Measurements from ENCODE around the gene NRGN.

NRGN gene

DNA sequence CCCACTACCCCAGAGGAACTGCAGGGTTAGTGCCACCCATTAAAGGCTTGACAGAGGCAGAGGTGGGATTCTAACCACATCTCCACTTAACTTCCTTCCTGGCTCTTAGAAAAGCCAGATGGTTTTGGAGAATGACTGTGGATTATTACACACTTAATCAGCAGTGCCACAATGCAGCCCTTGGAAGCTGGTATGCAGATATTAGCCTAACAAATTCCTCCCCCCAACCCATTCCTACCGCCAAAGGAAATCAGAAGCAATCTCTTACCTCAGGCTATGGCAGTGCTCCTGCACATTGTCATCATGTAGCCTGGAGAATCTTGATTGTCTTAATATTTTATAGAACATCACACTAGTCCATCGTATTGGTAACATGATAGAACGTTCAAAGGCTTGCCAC, 23.2 kb upstream of the NRGN start:
- CTCF ChIA-PET: no interaction called here
- TF ChIP-seq FOXK2 (IDR thresholded peaks at IDR 0.05): no peak
- no peak for TF ChIP-seq SP1 (IDR thresholded peaks at IDR 0.05)
- TF ChIP-seq FOXA1 (IDR thresholded peaks at IDR 0.05): no peak
- no peak for TF ChIP-seq TARDBP (IDR thresholded peaks at IDR 0.05)
- TF ChIP-seq LEF1 (IDR thresholded peaks at IDR 0.05; ENCODE audit: borderline replicate concordance): no peak
- no peak for TF ChIP-seq PKNOX1 (IDR thresholded peaks at IDR 0.05)
- no peak for TF ChIP-seq ELF4 (IDR thresholded peaks at IDR 0.05)
- no peak for TF ChIP-seq FOXM1 (IDR thresholded peaks at IDR 0.05; ENCODE audit: borderline replicate concordance)
- no peak for TF ChIP-seq ARNT (IDR thresholded peaks at IDR 0.05)
- no peak for TF ChIP-seq BHLHE40 (IDR thresholded peaks at IDR 0.05; ENCODE audit: borderline replicate concordance)
- no peak for TF ChIP-seq HDGF (IDR thresholded peaks at IDR 0.05; ENCODE audit: borderline replicate concordance)
- no peak for TF ChIP-seq CTBP1 (IDR thresholded peaks at IDR 0.05; ENCODE audit: borderline replicate concordance)
- TF ChIP-seq L3MBTL2 (conservative IDR thresholded peaks at IDR 0.05): no peak
- no peak for TF ChIP-seq SUZ12 (IDR thresholded peaks at IDR 0.05)
- TF ChIP-seq NFRKB (IDR thresholded peaks at IDR 0.05): no peak
- TF ChIP-seq ZNF384 (IDR thresholded peaks at IDR 0.05): no peak
- POLR2A ChIA-PET: interaction anchor here (0.9 to 1.8 kb wide), 2 partner anchors 23 to 27 kb away, joined by 3 to 7 read pairs; partner anchors contain the start of gene NRGN
- DNase-seq (ENCODE audit: extremely low spot score): no peak

GRCh38 chr11:124717421-124717785, 22.3 kb upstream of the NRGN start:
- CTCF ChIA-PET: interaction anchor here (1.0 kb wide), 1 partner anchor 29 kb away, joined by 3 read pairs; no protein-coding TSS in a partner anchor
- TF ChIP-seq HDGF (IDR thresholded peaks at IDR 0.05; ENCODE audit: borderline replicate concordance): no peak
- no peak for TF ChIP-seq BHLHE40 (IDR thresholded peaks at IDR 0.05; ENCODE audit: borderline replicate concordance)
- no peak for TF ChIP-seq FOXM1 (IDR thresholded peaks at IDR 0.05; ENCODE audit: borderline replicate concordance)
- TF ChIP-seq CTBP1 (IDR thresholded peaks at IDR 0.05; ENCODE audit: borderline replicate concordance): no peak
- TF ChIP-seq TARDBP (IDR thresholded peaks at IDR 0.05): no peak
- TF ChIP-seq PKNOX1 (IDR thresholded peaks at IDR 0.05): no peak
- TF ChIP-seq LEF1 (IDR thresholded peaks at IDR 0.05; ENCODE audit: borderline replicate concordance): no peak
- DNase-seq (ENCODE audit: extremely low spot score): no peak
- POLR2A ChIA-PET: interaction anchor here (0.9 to 1.8 kb wide), 2 partner anchors 23 to 26 kb away, joined by 3 to 7 read pairs; partner anchors contain the start of gene NRGN

GRCh38 chr11:124717786-124718651, 21.7 kb upstream of the NRGN start:
- ChIA-PET POLR2A (interaction anchor here (0.9 to 1.8 kb wide), 2 partner anchors 22 to 25 kb away, joined by 3 to 7 read pairs; partner anchors contain the start of gene NRGN), CTCF (interaction anchor here (1.0 kb wide), 1 partner anchor 29 kb away, joined by 3 read pairs; no protein-coding TSS in a partner anchor)
- DNase-seq (ENCODE audit: extremely low spot score): peak; percentile 64
- TF ChIP-seq FOXK2 (IDR thresholded peaks at IDR 0.05) (no peak), L3MBTL2 (conservative IDR thresholded peaks at IDR 0.05) (0 out of 2 replicates have a peak, but pooled peaks have one; percentile 27), LEF1 (IDR thresholded peaks at IDR 0.05; ENCODE audit: borderline replicate concordance) (no peak), FOXM1 (IDR thresholded peaks at IDR 0.05; ENCODE audit: borderline replicate concordance) (no peak)

GRCh38 chr11:124718801-124719200, 20.9 kb upstream of the NRGN start:
- ChIA-PET CTCF (interaction anchor here (0.6 kb wide), 1 partner anchor 57 kb away, joined by 3 read pairs; no protein-coding TSS in a partner anchor), POLR2A (interaction anchor here (1.8 kb wide), 1 partner anchor 21 kb away, joined by 7 read pairs; the partner anchor contains the start of gene NRGN)
- DNase-seq (ENCODE audit: extremely low spot score): no peak
- TF ChIP-seq TARDBP (IDR thresholded peaks at IDR 0.05) (no peak), CTBP1 (IDR thresholded peaks at IDR 0.05; ENCODE audit: borderline replicate concordance) (no peak), FOXK2 (IDR thresholded peaks at IDR 0.05) (no peak), NFRKB (IDR thresholded peaks at IDR 0.05) (no peak), ZNF384 (IDR thresholded peaks at IDR 0.05) (no peak), HDGF (IDR thresholded peaks at IDR 0.05; ENCODE audit: borderline replicate concordance) (no peak), ARNT (IDR thresholded peaks at IDR 0.05) (no peak), SP1 (IDR thresholded peaks at IDR 0.05) (no peak), SUZ12 (IDR thresholded peaks at IDR 0.05) (no peak), LEF1 (IDR thresholded peaks at IDR 0.05; ENCODE audit: borderline replicate concordance) (no peak), BHLHE40 (IDR thresholded peaks at IDR 0.05; ENCODE audit: borderline replicate concordance) (no peak), FOXM1 (IDR thresholded peaks at IDR 0.05; ENCODE audit: borderline replicate concordance) (no peak)

DNA sequence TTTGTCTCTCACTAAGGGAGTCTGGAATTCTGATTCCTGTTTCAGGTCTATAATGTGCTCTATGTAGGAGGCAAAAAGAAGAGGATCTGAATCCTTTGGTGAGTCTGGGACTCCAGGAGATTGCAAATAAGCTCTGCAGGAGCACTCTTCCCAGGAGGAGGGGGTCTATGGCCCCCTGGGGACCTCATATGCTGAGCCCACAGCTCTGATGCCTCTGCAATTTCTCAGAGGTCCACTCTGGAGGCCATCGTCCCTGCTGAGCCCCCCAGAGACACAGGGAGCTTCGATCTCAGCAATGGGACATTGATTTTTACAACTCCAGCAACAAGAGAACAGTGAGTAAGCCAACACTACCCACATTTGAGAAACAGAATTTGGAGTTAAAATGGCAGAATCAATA, 20.2 kb upstream of the NRGN start:
- no peak for DNase-seq (ENCODE audit: extremely low spot score)
- CTCF ChIA-PET: interaction anchor here (0.6 kb wide), 1 partner anchor 56 kb away, joined by 3 read pairs; no protein-coding TSS in a partner anchor
- TF ChIP-seq SP1 (IDR thresholded peaks at IDR 0.05) (no peak), TARDBP (IDR thresholded peaks at IDR 0.05) (no peak), SUZ12 (IDR thresholded peaks at IDR 0.05) (no peak), FOXM1 (IDR thresholded peaks at IDR 0.05; ENCODE audit: borderline replicate concordance) (no peak), LEF1 (IDR thresholded peaks at IDR 0.05; ENCODE audit: borderline replicate concordance) (no peak), L3MBTL2 (conservative IDR thresholded peaks at IDR 0.05) (no peak), ELF4 (IDR thresholded peaks at IDR 0.05) (no peak)
- POLR2A ChIA-PET: interaction anchor here (0.6 kb wide), 1 partner anchor 20 kb away, joined by 3 read pairs; the partner anchor contains the start of gene NRGN

DNA sequence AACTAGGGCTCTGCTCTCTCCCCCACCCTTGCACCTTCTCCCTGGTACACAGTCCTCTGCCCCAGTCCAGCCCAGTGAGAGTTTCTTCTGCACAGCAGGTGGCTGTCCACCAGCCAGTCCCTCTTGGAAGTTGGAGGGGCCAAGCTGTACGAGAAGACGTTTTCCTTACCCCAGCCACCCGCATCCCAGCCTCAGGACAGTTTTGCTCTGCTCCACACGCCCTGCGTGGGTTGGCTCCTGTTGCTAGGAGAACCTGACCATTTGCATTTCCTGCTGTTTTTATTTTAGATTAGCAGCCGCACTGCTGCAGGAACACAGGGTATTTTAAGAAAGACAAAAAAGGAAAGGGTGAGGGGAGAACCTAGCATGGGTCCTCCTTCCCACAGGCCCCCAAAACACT, 17.6 kb upstream of the NRGN start:
- ChIA-PET CTCF (no interaction called here), POLR2A (no interaction called here)
- TF ChIP-seq TARDBP (IDR thresholded peaks at IDR 0.05): no peak
- no peak for TF ChIP-seq ARNT (IDR thresholded peaks at IDR 0.05)
- no peak for TF ChIP-seq SP1 (IDR thresholded peaks at IDR 0.05)
- TF ChIP-seq PKNOX1 (IDR thresholded peaks at IDR 0.05): no peak
- TF ChIP-seq SUZ12 (IDR thresholded peaks at IDR 0.05): no peak
- no peak for TF ChIP-seq BHLHE40 (IDR thresholded peaks at IDR 0.05; ENCODE audit: borderline replicate concordance)
- no peak for TF ChIP-seq FOXA1 (IDR thresholded peaks at IDR 0.05)
- TF ChIP-seq ZNF384 (IDR thresholded peaks at IDR 0.05): no peak
- no peak for DNase-seq (ENCODE audit: extremely low spot score)

Data from HEK293T (cell line).